GM19397 (cell line): ENCODE measurements around the gene NPM3.
"Not testable (repeated sequence)": the region's sequence is repeated elsewhere in the genome, so short reads cannot be mapped to it uniquely, and the experiment has no call there.

Experiments
- ATAC-seq: cut with Tn5 transposase; IDR thresholded peaks from one replicate; pipeline ENCODE4 v1.9.1; 2021; ENCODE audit warnings: mild to moderate bottlenecking, moderate library complexity; ENCODE audit not compliant: unreplicated experiment

Gene NPM3

DNA sequence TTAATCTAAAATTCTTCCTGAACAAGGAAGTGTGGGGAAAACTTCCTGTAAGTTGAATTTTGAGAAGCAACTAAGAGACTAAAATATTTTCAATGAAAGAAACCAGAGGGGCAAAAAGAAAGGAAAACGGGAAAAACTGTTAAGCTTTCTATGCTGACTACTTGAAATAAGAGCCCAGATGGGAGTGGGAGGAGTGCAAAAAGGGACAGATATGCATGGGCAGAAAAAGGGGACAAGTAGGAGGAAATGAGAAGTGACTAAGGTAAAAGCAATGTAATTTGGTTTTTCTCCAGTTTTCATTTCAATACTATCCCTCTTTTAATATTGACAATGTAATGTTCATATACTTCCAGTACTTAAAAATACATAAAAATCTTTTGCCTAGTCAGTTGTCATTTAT, 23.9 kb upstream of the NPM3 start:
- ATAC-seq: no peak

DNA sequence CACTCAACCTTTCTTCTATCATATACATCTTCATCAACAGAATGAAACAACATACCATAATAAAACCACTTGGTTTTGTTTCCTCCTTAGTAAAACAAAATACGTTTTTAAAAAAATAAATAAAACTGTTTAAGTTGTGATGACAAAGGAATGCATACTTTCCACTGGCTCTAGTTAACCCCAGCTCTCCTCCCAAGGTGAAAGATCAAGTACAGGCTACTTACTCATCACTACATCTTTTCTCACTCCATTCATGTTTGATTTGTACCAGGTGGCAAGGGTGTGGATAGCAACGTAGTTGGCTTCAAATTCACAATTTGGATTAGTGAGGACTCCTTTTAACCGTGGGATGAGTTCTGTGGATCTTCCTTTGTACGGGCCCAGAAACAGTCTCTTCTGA, 20.3 kb upstream of the NPM3 start:
- no peak for ATAC-seq

DNA sequence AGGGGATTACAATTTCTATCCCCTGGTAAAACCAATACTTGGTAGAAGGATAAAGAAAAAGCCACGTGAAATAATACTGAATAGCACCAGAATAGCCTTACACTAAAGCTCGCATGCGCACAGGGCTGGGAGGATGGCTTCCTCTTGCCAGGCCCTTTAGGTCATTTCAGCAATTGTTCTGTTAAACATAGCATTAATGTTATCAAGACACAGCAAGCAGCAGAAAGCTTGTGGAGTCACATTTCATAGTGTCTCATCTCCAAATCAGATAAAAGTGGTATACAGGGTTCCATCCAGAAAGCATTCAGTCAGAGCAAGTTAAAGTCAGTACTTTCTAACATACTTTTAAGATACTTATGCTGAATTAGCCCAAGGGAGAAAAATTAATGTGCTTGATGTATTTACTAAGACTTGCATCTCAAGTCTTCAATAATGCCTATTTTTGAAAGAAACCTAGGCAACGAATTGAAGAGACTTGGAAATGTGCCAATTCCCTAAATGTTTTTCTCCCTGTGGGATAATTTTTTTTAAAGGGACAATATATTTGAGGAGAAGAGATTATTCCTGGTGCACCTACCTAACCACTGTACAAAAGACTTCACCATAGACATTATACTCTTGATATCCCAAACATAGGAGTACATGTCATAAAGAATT, 14.3 kb upstream of the NPM3 start:
- ATAC-seq: no peak

DNA sequence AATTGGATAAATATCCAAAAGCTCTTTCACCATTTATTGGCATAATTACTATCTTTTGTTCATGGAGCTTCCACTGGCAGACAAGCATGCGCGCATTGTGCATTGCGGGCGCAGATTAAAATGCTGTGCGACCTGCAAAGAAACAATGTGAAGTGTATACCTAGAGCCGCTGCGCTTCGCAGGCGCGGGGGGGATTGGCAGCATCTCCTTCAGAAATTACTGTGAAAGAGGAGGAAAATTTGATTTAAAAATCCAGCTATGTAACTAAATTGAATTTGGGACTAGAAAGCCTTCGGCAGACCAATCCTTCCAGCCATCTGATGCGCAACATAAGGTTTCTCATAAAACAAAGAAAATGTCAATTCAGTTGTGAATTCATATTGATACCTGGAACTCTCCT, 10.3 kb upstream of the NPM3 start:
- no peak for ATAC-seq

DNA sequence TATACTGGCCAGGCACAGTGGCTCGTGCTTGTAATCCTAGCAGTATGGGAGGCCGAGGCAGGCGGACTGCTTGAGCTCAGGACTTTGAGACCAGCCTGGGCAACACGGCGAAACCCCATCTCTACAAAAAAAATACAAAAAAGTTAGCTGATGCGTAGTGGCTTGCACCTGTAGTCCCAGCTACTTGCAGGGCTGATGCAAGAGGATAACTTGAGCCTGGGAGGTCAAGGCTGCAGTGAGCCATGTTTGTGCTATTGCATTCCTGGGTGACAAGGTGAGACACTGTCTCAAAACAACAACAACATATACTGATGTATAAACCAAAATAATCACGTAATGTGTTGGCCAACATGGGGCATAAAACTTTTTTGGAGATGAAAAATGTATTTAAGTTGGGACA, 6.4 kb upstream of the NPM3 start:
- ATAC-seq: no peak

DNA sequence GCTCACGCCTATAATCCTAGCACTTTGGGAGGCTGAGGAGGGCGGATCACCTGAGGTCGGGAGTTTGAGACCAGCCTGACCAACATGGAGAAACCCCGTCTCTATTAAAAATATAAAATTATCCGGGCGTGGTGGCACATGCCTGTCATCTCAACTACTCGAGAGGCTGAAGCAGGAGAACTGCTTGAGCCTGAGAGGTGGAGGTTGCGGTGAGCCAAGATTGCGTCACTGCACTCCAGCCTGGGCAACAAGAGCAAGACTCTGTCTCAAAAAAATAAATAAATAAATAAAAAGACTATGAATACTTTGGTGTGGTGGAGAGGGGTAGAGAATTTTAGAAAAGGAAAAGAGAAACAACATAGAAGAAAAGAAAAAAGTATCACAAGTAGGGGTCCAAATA, 6.0 kb upstream of the NPM3 start:
- not testable (repeated sequence) for ATAC-seq

DNA sequence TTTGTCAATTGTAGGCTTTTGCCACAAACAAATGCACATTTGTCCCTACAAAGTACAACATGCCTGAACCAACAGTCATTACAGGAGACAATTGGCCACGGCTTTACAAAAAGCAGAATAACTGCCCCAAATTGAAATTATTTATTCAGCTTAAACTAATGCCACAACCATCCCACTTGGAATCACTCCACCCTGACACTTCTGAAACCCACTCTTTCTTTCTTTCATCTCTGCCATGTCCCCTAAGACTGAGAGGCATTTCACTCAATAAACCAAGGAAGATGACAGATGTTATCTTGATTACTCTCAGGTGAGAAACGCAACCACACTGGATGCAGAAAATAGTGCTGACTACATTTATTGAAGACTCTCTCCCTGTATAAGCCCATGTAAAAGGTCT, 2.6 kb upstream of the NPM3 start:
- no peak for ATAC-seq

DNA sequence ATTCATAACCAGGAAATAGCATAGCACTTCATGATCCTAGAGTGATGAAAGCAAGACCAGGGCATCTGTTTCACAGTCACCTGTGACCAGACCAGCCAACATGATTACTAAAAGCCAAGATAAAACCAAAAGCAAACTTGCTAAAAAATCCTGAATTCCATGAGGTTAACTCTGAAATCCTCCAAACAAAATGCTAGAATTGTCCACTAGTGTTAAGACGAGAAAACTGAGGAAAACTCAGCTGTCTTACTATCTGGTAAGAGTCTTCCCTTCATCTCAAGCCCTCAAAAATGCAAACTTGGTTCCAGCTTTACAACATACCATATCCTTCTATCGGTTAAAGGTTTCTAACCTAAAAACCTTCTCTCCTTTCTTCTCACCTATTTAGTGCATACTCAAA, 1.3 kb upstream of the NPM3 start:
- no peak for ATAC-seq

DNA sequence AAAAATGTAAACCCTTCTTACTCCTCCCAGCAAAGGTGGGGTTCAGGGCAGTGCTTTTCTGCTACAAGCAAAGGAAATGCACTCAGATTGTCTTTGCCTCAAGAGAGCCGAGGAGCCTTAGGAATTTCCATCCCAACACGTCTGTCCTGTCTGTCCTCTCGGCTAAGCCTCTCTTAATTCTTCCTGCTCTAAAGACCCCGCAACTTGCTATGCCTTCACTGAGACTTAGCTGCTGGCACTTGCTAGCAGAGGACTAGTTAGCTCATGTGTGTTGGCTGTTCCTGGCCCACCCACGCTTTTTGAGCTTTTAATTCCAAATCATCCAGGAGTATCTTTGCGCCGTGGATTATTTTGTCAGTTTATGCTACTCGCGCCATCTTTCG, 481 bp upstream of the NPM3 start:
- ATAC-seq: no peak

DNA sequence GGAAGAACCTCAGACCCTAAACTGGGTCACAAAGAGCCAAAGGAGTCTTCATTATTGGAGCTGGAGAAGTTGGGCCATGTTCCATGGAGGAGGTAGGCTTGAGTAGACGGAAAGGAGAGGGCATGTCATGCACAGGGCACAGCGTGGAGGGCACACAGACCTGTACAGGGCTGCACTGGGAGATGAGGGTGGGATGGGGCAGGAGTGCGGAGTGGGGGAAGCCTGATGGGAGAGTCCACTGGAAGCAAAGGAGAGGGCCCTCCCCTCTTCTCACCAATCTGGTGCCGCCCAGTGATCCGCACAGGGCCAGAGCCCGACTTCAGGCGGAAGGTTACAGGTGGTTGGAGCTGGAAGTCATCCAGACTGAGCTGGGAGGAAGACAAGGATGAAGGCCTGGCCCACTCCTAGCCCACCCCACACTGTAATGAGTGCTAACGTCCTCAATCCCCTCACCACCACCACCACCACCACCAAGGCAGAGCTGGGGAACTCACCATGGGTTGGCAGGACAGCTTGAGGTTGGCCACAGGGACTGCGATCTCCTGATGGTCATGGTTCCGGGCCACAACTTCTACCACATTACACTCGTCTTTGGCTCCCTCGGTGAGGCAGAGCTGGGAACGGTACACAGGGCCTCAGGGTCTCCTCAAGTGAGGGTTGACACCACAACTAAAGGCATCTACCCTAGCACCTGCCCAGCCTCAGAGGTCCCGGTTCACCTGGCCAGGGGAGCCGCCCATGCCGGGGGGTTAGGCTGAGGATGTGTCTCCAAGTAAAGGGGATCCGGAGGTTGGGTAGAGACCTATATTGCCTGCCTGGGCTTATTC, 1.0 kb downstream of the NPM3 start:
- no peak for ATAC-seq

DNA sequence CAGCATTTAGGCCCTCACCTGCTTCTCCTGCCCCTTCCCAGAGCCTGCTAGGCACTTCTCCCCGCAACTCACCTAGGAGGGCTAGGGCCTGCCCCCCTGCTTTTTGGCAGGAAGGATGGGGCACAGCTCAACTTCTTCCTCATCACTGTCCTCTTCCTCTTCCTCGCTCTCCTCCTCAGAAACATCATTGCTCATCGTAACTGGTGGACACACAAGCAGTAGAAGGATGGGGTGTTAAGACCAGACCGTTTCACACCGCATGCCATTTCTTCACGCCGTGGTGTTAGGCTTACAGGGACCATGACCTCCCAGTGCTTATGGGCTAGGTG, 1.6 kb downstream of the NPM3 start:
- ATAC-seq: no peak

DNA sequence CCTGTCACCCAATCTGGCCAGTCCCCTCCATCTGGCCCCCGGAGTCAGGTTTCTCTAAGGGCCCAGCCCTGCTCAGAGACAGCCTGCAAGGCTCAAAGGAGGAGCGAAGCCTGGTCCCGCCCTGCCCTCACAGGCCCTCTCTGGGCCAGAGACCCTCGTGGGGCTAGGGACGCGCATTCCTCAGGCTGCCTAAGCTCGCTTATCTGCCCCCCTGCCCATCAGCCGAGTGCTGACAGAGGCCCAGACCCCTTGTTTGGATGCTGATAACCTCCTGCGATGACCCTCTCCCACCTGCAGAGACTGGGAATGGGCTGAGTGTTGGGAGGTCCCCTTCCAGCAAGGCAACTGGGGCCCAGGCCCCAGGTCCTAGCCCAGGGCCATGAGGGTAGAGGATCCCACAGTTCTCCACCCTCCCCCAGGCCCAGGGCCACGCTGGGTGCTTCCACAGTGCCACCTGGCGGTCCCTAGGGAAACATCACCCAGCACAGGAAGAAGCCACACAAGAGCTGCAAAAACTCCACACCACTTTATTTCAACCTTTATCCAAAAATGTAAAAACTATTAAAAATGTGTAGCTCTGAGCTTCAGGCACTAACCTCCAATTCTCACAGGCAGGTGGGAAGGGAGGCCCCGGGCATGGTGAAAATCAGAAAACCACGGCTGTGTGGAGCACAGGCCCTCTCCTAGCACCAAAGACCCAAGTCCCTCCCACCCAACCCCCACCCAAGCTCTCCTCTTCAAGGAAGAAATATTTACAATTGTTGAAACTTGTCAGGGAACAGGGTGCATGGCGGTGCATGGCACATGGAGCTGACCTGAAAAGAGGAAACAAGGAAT, 2.2 kb downstream of the NPM3 start:
- no peak for ATAC-seq

DNA sequence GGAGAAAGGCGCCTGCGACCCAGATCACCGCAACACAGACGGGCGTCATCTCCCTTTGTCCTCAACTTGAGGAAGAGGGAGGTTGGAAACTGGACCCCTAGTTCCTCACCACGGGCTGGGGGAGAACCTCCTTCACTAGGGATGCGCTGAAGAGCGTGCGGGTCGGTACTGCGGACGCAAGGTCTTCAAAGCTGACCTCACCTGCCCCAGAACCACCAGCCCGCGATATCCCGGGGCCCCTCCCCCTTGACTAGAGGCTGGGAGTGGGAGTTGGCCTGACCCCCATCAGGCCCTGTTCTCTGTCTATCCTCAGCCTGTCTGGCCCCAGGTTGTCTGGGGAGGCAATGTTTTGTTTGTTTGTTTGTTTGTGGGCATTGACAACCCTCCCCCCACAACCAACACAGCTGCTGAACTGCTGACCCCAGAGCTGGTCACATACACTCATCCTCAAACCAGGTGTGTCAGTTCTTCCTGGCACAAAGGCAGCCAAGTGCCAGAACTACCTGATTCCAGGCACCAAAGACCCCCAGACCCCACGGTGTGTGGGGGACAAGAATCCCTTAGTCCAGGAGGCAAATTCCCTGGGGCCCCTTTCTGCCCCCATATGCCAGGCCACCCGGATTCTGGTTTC, 2.9 kb downstream of the NPM3 start:
- ATAC-seq: no peak

DNA sequence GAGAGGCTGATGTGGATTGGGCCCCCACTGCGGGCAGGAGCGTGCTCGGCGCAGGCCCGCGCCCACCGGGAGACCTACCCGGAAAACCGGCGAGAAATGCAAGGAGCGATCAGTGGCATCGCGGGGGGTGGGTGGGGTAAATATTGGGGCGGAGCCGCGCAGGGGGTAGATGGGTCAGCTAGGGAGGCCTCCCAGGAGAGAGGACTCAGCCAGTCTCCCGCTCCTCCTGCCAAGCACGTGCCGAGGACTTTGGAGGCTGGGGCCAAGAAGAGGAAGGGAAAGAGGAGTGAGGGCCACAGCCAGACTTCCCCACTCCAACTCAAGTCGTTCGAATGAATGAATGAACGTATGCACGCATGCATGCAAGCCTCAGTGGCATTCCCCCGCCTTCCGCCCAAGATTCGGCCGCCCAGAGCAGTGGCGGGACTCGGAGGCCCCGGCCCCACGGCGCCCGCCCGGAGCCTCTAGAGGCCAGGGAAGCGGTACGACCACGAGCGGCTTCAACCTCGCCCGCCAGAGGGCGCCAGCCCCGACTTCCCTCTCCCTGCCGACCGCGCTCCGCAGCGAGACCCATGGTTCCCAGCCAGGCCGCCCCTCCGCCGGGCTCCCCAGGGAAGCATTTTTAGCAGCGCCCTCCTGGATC, 3.6 kb downstream of the NPM3 start:
- no peak for ATAC-seq

DNA sequence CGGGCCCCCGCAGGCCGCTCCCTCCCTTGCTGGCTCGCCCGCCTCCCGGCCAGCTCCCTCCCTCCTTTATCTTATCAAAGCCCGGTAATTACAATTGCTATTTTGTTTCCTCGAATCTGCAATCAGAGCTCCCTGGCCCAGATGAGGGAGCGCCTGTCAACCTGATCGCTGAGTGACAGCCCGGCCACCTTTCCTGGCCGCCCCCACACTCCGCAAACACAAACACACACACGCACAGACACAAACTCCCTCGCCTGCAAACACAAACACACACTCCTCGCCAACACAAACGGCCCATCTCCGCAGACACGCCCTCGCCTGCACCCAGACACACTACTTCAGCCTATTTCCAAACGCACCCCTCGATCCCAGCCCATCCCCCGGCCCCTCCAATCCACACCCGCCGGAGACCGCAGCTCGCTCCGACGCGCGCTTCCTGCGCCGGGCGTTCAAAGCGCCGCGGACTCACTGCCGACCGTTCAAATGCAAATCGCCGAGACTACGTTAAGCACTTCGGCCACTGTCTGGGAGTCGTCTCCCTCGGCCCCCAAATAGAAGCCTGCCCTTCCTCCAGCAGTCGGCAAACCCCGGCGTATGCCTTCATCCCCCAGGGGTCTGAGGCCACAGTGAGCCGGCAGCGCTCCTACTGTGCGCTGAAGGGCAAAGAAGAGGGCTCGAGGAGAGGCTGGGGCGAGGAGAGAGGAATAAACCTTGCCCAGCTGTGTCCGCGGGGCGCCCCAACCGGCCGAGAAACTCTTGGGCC, 4.3 kb downstream of the NPM3 start:
- ATAC-seq: no peak

DNA sequence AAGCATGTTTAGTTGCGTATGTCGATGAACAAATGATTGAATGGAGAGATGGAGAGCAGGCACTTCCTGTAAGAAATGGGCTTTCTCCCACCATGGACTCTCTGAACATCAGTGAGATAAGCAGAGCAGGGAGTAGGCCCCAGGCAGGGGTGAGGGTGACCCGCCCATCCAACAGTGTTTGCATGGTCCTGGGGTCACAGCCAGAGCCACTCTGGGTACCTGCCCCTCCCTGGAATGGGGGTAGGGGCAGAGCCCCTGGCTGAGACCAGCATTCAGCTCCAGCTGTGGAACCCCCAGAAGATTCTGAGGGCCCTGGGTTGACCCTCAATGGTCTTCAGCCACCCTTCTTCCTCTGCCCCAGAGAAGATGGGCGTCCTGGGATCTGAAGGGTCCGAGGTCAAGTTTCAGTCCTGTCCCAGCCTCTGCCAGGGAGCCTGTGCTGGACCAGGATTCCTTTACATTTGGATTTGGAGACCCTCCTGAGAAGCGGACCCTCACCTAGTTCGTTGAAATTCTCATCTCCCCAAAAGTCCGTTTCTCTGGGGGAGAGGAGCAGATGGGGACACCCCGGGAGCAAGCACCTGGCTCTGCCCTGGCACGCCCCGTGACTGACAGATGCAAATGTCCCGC, 5.0 kb downstream of the NPM3 start:
- ATAC-seq: no peak

DNA sequence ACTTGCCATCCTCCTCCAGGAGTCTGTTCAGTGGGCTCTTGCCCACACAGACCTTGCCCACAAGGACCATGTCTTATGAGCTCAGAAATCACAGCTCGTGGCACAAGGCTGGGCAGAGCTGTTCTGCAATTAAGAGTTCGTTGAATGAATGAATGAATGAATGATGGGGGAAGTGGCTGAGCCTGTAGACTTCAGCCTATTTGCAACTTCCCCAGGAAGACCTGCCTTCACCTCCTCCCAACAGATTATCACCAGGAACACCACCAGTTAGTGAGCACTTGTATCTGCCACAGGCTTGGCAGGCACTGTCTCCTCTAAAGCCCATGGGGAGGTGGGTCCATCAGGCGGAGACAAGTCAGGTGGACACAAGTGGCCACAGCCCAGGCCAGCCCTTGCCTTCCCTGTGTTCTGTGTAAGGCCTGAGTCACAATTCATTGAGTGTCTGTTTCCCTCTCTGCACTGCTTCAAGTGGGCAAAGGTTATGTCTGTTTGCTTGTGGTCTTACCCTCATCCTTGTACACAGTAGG, 5.6 kb downstream of the NPM3 start:
- no peak for ATAC-seq

DNA sequence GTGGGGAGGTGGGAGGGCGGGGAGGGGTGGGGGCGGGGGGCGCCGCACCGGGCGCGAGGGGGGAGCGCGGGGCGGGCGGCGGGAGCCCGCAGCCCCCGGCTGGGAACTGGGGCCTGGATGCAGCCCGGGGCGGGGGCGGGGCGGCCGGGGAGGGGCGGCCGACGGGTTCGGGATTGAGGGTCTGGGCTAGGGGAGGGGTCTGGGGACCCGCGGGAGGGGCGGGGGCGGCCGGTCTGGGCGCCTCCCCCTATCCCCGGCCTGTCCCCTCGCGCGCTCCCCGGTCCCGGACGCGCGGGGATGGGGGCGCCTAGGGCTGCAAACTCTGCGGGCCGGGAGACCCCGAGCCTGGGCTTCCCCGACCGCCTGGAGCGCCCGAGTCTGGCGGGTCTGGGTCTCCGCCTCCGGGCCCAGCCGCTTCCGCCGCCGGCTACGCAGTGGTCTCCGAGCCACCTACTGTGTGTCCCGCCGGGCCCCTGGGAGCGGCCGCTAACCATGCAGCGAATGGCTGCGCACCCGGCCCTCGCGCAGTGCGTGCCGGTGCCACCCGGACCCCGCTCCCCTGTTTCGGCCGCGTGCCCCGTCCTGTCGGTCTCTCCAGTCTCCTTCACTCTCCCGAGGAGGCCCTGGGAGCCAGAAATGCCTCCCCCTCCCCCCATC, 7.0 kb downstream of the NPM3 start:
- no peak for ATAC-seq
